ENCODE measurements around the gene PHF21B. TPM values are rescaled to one million over a fixed set of nuclear protein-coding genes. Genes with fewer than 3 reads are reported as not detected.

The PHF21B gene
- total and polyA plus RNA-seq, 2 donors (not counting 3 experiments of a cell fraction or from before 2014, with no cell fraction given), result not detected

DNA sequence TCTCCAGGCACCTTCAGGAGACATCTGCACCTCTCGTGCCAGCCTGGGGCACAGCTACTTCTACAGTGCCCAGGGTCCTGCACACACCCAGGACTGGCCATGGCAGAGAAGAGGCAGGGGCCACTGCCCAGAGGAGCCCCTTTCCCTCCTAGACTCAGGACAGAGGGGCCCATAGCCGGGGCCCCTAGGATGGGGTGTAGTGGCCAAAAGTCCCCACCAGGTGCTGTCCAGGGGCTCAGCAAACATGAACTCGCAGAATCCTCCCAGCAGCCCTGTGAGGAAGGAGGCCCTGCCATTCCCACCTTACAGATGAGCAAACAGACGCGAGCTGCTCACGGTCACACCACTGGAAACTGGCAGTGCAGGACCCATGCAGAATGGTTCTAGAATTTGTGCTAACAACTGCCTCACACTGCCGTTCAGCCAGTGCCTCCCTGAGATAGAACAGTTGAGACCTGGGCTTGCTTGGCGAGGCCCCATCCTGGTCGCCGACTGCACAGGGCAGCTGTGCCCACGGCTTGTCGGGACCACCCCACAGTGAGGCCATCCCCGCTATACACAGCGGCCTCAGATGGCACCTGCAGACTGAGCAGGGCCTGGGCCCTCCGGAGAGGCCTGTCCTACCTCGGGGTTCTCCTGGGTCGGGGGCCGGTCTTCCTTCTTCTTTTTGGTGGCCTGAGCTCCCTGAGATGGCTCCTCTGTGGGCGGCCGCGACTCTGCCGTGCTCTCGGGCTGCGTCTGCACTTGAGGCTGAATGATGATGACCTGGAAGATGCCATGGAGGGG, 96.4 kb downstream of the PHF21B start:
- FAIRE-seq (no peak), DNase-seq (ENCODE audit: low read depth, low spot score) (no peak)
- dilution Hi-C loops (cut with MboI; ENCODE audit: extremely low pct_ligation_motif_present, low sequenced_read_pairs) (no loop called here), intact Hi-C loops (cut with micrococcal nuclease) (no loop called here)
- H3K9ac ChIP-seq (replicated peaks; ENCODE audit: extremely low read depth, insufficient read depth, low read length), result no peak overlapping the region
- ChIA-PET POLR2A (no interaction called here), CTCF (no interaction called here)
- no peaks in the 10 kb centered on the region for H3K9me3 ChIP-seq (replicated peaks; ENCODE audit: control insufficient read depth, insufficient read depth, low read length)
- no TSS peak for BruUV-seq (replicated peaks)
- no peaks in the 10 kb centered on the region for H4K20me1 ChIP-seq (replicated peaks; ENCODE audit: control insufficient read depth, extremely low read depth, insufficient read depth, low read length)
- no peak overlapping the region for H3K4me3 ChIP-seq (replicated peaks in 1 of 3; ENCODE audit: insufficient read depth in 1 of 3, low read depth in 1 of 3, low read length in 3 of 3)
- H3K27me3 ChIP-seq (ENCODE audit: control insufficient read depth in 2 of 2, insufficient read depth in 2 of 2, low read length in 2 of 2), result no peaks in the 10 kb centered on the region
- H3K27ac ChIP-seq (ENCODE audit: insufficient read depth, low read depth, low read length), result no peak overlapping the region
- H3K4me1 ChIP-seq (ENCODE audit: control insufficient read depth, extremely low read depth, insufficient read depth, low read length), result no peaks in the 10 kb centered on the region
- H2AFZ ChIP-seq (ENCODE audit: low read depth, low read length), result no peak overlapping the region
- H3K9me1 ChIP-seq (replicated peaks; ENCODE audit: control insufficient read depth, extremely low read depth, insufficient read depth, low read length), result no peaks in the 10 kb centered on the region
- H3K79me2 ChIP-seq (ENCODE audit: control insufficient read depth, insufficient read depth, low read length), result no peaks in the 10 kb centered on the region
- no peaks in the 10 kb centered on the region for H3K36me3 ChIP-seq (ENCODE audit: control insufficient read depth in 2 of 2, extremely low read depth in 1 of 2, insufficient read depth in 2 of 2, low read length in 2 of 2)
- no peak overlapping the region for H3K4me2 ChIP-seq (ENCODE audit: insufficient read depth, low read length)
- TF ChIP-seq JUN (IDR thresholded peaks at IDR 0.05; ENCODE audit: borderline replicate concordance, insufficient read depth, insufficient read length, low read depth), result no peak
- TF ChIP-seq MYC (IDR thresholded peaks at IDR 0.05; ENCODE audit: low read depth, low read length), result no peak
- TF ChIP-seq GATA2 (IDR thresholded peaks at IDR 0.05; ENCODE audit: insufficient read depth, insufficient read length, low read depth, low read length), result no peak
- no peak for TF ChIP-seq POLR2AphosphoS5 (IDR thresholded peaks at IDR 0.05; ENCODE audit: insufficient read depth, low read depth, low read length)
- TF ChIP-seq EZH2 (IDR thresholded peaks at IDR 0.05; ENCODE audit: borderline replicate concordance, low read depth, low read length, severe bottlenecking), result no peak
- no peak for TF ChIP-seq FOS (IDR thresholded peaks at IDR 0.05; ENCODE audit: borderline replicate concordance, insufficient read depth, low read length)
- TF ChIP-seq, protein P1, sequence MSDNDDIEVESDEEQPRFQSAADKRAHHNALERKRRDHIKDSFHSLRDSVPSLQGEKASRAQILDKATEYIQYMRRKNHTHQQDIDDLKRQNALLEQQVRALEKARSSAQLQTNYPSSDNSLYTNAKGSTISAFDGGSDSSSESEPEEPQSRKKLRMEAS (IDR thresholded peaks at IDR 0.05; ENCODE audit: insufficient read depth, insufficient read length), result no peak
- TF ChIP-seq, protein P2, sequence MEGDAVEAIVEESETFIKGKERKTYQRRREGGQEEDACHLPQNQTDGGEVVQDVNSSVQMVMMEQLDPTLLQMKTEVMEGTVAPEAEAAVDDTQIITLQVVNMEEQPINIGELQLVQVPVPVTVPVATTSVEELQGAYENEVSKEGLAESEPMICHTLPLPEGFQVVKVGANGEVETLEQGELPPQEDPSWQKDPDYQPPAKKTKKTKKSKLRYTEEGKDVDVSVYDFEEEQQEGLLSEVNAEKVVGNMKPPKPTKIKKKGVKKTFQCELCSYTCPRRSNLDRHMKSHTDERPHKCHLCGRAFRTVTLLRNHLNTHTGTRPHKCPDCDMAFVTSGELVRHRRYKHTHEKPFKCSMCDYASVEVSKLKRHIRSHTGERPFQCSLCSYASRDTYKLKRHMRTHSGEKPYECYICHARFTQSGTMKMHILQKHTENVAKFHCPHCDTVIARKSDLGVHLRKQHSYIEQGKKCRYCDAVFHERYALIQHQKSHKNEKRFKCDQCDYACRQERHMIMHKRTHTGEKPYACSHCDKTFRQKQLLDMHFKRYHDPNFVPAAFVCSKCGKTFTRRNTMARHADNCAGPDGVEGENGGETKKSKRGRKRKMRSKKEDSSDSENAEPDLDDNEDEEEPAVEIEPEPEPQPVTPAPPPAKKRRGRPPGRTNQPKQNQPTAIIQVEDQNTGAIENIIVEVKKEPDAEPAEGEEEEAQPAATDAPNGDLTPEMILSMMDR (IDR thresholded peaks at IDR 0.05; ENCODE audit: extremely low read depth in 1 of 2, insufficient read depth in 1 of 2, low read depth in 1 of 2, low read length in 2 of 2), result no peak
- TF ChIP-seq POLR2A (IDR thresholded peaks at IDR 0.05; ENCODE audit: low read depth, low read length), result no peak
